Type B pancreatic cell (in vitro differentiated cells): ENCODE measurements around the gene CHN1. TPM values are rescaled to one million over a fixed set of nuclear protein-coding genes. Genes with fewer than 3 reads are reported as not detected.

ENCODE experiments used
- DNase-seq: peaks from one replicate; pipeline ENCODE4 v3.0.0; 2021; ENCODE audit warnings: mixed read lengths; ENCODE audit not compliant: unreplicated experiment; ENCODE audit errors: extremely low spot score
- H3K27ac Mint-ChIP-seq: 2 replicates; pipeline ENCODE4 v1.8.0; 2021; ENCODE audit warnings: mild to moderate bottlenecking, mixed read lengths
- H3K27me3 Mint-ChIP-seq: 2 replicates; pipeline ENCODE4 v1.8.0; 2021; ENCODE audit warnings: mixed read lengths
- H3K36me3 Mint-ChIP-seq: 2 replicates; pipeline ENCODE4 v1.8.0; 2021; ENCODE audit warnings: mixed read lengths
- H3K4me1 Mint-ChIP-seq: one replicate; pipeline ENCODE4 v1.8.0; 2021; ENCODE audit warnings: mixed read lengths; ENCODE audit not compliant: unreplicated experiment
- H3K4me3 Mint-ChIP-seq: 2 replicates; pipeline ENCODE4 v1.8.0; 2021; ENCODE audit warnings: mild to moderate bottlenecking, mixed read lengths
- H3K9me3 Mint-ChIP-seq: 2 replicates; pipeline ENCODE4 v1.8.0; 2021; ENCODE audit warnings: mixed read lengths
- total RNA-seq: library from RNA; stranded (reverse); gene quantifications from 2 replicates; pipeline ENCODE4 v1.2.1, GENCODE V29; 2021; ENCODE audit warnings: low replicate concordance
- TF ChIP-seq, protein P1 (sequence below): fragments of 200-600 bp; sonication (generic); conservative IDR thresholded peaks from 2 replicates; pipeline ENCODE4 v1.5.0; 2021; ENCODE audit warnings: antibody characterized with exemption, mild to moderate bottlenecking

Gene CHN1
- total RNA-seq, 1 donor from 2014 or later: 24.0 TPM

DNA sequence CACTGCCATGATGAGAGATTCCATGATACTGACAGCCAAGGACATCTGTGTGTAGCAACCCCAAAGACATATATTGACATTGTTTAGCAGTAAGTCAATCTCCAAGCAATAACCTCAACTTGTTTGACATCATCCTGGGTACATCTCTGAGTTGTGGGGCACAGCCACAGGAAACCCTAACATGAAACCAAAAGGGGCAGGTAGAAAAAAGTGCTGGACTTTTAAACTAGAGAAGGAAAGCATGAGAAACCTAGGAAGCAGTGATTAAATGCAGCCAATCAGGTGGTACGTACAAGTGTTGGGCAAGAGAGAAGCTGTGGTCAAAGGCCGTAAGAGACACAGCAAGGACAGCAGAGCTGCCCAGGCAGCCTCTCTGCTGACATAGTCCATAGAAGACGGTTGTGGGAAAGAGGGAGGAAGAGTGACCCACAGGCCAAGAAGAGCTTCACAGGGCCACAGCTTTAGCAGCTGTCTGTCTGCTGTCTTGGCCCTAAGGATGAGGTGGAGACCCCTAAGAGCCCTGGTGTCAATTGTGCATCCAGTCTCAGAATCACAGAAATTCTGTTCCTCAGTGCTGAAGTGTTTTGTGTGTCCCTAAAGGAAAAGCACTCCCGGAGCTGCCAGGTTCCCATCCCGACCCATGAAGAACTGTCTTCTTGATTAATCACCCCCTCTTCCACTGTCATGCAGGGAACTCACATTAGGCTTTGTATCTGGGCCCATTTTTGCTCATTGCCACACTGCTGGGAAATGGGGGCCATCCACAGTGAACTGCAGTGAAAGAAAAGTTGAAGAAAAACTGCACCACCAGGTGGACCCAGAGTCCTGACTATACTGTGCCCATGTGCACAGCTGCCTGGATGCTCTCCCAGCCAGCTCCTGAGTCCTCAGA is 25.4 kb upstream of the CHN1 start:
- Mint-ChIP-seq H3K27ac (no peak overlapping the region), H3K27me3 (no peaks in the 10 kb centered on the region), H3K4me3 (no peak overlapping the region), H3K4me1 (peaks cover 7% of the 10 kb centered on the region), H3K36me3 (no peaks in the 10 kb centered on the region), H3K9me3 (peaks cover 4% of the 10 kb centered on the region)
- DNase-seq: no peak
- TF ChIP-seq, protein P1, sequence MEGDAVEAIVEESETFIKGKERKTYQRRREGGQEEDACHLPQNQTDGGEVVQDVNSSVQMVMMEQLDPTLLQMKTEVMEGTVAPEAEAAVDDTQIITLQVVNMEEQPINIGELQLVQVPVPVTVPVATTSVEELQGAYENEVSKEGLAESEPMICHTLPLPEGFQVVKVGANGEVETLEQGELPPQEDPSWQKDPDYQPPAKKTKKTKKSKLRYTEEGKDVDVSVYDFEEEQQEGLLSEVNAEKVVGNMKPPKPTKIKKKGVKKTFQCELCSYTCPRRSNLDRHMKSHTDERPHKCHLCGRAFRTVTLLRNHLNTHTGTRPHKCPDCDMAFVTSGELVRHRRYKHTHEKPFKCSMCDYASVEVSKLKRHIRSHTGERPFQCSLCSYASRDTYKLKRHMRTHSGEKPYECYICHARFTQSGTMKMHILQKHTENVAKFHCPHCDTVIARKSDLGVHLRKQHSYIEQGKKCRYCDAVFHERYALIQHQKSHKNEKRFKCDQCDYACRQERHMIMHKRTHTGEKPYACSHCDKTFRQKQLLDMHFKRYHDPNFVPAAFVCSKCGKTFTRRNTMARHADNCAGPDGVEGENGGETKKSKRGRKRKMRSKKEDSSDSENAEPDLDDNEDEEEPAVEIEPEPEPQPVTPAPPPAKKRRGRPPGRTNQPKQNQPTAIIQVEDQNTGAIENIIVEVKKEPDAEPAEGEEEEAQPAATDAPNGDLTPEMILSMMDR: peak; percentile 67

DNA sequence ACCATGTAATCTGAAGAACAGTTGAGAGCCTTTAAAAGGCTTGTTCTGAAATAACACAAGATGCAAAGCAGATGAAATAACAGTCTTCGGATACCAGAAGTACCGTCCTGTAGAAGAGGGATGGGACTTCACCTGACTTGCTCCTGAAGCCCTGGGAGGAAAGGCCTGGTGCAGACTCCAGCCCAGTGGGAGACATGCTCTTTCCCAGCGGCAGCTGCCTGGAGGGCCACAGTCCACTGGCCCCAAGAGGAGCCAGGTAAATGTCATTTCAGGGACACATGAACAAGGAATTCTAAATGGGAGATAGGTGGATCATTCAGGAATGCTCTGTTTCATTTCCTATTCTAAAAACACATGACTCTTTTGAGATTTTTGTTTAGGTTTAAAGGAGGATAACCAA is 22.6 kb upstream of the CHN1 start:
- DNase-seq: no peak
- Mint-ChIP-seq H3K9me3 (peaks cover 9% of the 10 kb centered on the region), H3K4me3 (no peak overlapping the region), H3K27ac (no peak overlapping the region), H3K36me3 (no peaks in the 10 kb centered on the region), H3K4me1 (peaks cover 7% of the 10 kb centered on the region), H3K27me3 (no peaks in the 10 kb centered on the region)
- TF ChIP-seq, protein P1: no peak

DNA sequence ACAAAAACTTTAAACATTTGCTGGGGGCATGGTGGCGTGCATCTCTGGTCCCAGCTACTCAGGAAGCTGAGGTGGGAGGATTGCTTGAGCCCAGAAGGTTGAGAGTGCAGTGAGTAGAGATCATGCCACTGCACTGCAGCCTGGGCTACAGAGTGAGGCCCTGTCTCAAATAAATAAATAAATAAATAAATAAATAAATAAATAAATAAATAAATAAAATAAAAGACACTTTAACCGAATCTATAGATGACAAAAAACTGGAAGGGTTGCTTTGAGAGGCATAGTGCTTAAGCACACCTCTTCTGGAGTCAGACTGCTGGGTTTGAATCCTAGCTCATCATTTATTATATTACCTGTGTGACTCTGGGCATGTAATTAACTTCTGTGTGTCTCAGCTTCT is 21.2 kb upstream of the CHN1 start:
- H3K27me3 Mint-ChIP-seq: no peaks in the 10 kb centered on the region
- DNase-seq: no peak

DNA sequence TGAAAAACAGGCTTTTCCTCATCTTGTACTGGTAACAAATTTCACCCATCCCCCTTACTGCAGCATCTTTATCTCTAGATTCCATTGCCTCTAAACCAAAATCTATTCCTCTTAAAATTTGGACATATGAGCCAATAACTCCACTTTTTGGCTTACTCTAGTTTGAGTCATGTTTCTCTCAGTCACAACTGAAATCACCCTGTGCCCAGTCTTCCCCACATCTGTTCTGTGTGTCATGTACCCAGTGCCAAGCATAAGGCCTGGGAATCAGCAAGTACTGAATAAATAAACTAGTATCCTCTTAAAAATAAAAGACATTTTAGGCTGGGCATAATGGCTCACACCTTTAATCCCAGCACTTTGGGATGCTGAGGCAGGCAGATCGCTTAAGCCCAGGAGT is 20.8 kb upstream of the CHN1 start:
- Mint-ChIP-seq H3K27me3 (no peaks in the 10 kb centered on the region), H3K4me1 (peaks cover 7% of the 10 kb centered on the region), H3K4me3 (no peak overlapping the region), H3K9me3 (peaks cover 9% of the 10 kb centered on the region), H3K27ac (no peak overlapping the region), H3K36me3 (no peaks in the 10 kb centered on the region)
- TF ChIP-seq, protein P1: no peak
- DNase-seq: no peak

More for the DNA sequence above, 21.2 kb upstream of the CHN1 start:
- Mint-ChIP-seq H3K4me1 (peaks cover 7% of the 10 kb centered on the region), H3K4me3 (no peak overlapping the region), H3K27ac (no peak overlapping the region), H3K36me3 (no peaks in the 10 kb centered on the region), H3K9me3 (peaks cover 9% of the 10 kb centered on the region)
- TF ChIP-seq, protein P1: no peak

DNA sequence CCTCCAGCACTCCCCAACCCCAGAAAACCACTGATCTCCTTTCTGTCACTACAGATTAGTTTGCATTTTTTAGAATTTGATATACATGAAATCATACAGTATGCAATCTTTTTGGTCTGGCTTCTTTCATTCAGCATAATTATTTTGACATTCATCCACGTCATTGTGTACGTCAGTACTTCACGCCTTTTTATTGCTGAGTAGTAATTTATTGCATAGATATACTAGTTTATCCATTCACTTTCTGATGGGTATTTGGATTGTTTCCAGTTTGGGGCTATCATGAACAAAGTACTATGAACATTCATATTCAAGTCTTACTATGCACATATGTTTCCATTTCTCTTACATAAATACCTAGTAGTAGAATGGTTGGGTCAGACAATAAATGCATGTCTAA is 20.1 kb upstream of the CHN1 start:
- H3K4me3 Mint-ChIP-seq: no peak overlapping the region
- peaks cover 9% of the 10 kb centered on the region for H3K9me3 Mint-ChIP-seq
- TF ChIP-seq, protein P1: no peak
- peaks cover 7% of the 10 kb centered on the region for H3K4me1 Mint-ChIP-seq
- no peak for DNase-seq
- H3K27ac Mint-ChIP-seq: no peak overlapping the region
- no peaks in the 10 kb centered on the region for H3K36me3 Mint-ChIP-seq
- H3K27me3 Mint-ChIP-seq: no peaks in the 10 kb centered on the region
